Posterior vena cava (tissue), 2 donors: ENCODE data around the gene C15orf61. TPM values are rescaled to one million over a fixed set of nuclear protein-coding genes. Genes with fewer than 3 reads are reported as not detected.

Source experiments
- DNase-seq: peaks from one replicate; pipeline ENCODE4 v3.0.0-alpha.2; 2020; ENCODE audit warnings: low spot score
- intact Hi-C, 2 donors: fragments of 100-400 bp; cut with DNase I; formaldehyde crosslinking; loops; one replicate each; pipeline versions ENCODE4 v1.14.1 to v1.14.2; 2022 to 2023
- long read RNA-seq, 2 donors: library from polyadenylated mRNA; unstranded; transcript quantifications; one replicate each; pipeline ENCODE4 v2.0.0, GENCODE V29; 2020 to 2021
- total RNA-seq, 2 donors: library from RNA; stranded (reverse); fragmentation: NEBNext Ultra II Directional; extraction: Animal tissue kit (Norgen Biotek cat#: 25700); gene quantifications; one replicate each; pipeline ENCODE4 v1.2.1, GENCODE V29; 2021
- donor health status: DM: yes; HTN: yes; CAD: no.
- donor health status: DM: yes; HTN: yes; CAD: no.

Gene C15orf61
- 1 to 10 TPM; 5.2 TPM for total RNA-seq
- long read RNA-seq, donor 1, full-length matches to known transcripts, result 1 of 2 reads
- long read RNA-seq, donor 1, partial matches to known transcripts, result 0 of 2 reads
- long read RNA-seq, donor 1, other reads (novel, unspliced or antisense), result 1 of 2 reads
- long read RNA-seq, donor 2, full-length matches to known transcripts, result 2 of 4 reads
- long read RNA-seq, donor 2, partial matches to known transcripts, result 0 of 4 reads
- long read RNA-seq, donor 2, other reads (novel, unspliced or antisense), result 2 of 4 reads

DNA sequence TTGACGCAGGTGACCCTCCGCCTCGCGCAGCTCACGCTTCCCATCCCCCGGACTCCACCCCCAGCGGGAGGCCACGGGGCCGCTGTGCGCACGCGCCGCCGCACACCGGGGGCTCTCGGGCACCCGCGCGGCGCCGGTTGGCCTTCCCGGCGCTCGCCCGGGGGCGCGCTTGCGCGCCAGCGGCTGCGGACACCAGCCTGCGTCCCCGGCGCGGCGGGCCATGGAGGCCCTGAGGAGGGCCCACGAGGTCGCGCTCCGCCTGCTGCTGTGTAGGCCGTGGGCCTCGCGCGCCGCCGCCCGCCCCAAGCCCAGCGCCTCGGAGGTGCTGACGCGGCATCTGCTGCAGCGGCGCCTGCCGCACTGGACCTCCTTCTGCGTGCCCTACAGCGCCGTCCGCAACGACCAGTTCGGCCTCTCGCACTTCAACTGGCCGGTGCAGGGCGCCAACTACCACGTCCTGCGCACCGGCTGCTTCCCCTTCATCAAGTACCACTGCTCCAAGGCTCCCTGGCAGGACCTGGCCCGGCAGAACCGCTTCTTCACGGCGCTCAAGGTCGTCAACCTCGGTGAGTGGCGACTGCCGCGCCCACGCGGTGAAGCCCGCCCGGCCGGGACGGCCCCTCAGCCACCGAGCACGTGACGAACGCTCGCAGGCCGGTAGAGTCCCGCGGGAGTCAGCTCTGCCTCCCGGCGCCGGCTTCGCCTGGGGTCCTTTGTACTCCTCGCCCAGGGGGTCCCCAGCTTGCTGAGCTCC, at the start of gene C15orf61:
Gene C15orf61, plus strand, starts transcription at position 103 of the 754 bp plus-strand sequence. Its CDS starts 118 bp downstream, at position 221.
- intact Hi-C loops, result no loop called here

DNA sequence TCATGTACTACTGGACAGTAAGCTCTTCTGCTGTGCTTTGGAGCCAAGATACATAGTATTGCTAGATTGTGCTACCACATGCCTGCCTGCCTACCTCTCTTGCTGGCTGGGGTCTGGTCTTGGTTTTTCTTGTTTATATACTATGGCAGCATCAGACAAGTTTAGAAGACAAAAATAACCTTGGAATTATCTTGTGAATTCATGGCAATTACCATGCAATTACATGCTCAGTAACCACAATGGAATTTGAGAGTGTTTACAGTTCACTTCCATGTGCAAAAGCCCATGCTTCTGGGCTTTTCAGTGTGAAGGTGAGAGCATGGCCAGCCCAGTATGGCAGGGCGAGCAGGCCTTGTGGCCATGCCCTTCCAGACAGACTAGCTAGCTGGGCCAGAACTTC, 48.0 kb upstream of the C15orf61 start:
- DNase-seq, result no peak
- intact Hi-C loops, result no loop called here

More for the DNA sequence above, at the start of gene C15orf61:
- DNase-seq, result peak; percentile 94

DNA sequence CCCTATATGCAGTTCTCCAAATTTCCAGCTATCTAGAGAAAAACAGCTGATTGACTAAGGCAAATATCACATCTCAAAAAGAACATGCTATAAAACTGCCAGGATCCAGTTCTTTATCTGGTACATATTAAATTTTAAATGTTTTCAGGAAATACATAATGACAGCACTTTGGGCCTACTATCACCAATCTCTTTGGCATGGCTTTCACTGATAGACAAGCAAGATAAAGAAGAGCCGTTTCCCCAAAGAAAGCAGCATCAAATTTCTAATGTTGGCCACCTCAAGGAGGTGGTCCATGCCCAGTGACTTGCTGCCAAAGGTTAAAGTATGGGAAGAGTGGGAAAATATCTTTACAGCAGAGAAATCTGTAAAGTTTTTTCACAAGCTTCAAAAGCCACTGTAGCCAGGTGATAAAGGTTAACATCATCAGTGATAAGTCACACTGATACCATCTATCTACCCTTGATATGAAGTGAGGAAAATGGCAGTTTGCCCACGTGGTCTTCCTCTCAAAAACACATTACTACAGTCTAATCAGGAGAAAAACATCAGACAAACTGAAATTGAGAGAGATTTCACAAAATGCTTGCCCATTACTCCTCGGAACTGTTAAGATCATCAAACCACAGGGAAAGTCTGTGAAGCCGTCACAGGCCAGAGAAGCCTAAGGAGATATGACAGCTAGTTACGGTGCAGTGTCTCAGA, 46.4 kb upstream of the C15orf61 start:
- intact Hi-C loops, result loop anchor here in 1 of 2 donors (1.0 kb wide), 1 partner anchor 15 kb away; no protein-coding TSS in a partner anchor
- no peak for DNase-seq

DNA sequence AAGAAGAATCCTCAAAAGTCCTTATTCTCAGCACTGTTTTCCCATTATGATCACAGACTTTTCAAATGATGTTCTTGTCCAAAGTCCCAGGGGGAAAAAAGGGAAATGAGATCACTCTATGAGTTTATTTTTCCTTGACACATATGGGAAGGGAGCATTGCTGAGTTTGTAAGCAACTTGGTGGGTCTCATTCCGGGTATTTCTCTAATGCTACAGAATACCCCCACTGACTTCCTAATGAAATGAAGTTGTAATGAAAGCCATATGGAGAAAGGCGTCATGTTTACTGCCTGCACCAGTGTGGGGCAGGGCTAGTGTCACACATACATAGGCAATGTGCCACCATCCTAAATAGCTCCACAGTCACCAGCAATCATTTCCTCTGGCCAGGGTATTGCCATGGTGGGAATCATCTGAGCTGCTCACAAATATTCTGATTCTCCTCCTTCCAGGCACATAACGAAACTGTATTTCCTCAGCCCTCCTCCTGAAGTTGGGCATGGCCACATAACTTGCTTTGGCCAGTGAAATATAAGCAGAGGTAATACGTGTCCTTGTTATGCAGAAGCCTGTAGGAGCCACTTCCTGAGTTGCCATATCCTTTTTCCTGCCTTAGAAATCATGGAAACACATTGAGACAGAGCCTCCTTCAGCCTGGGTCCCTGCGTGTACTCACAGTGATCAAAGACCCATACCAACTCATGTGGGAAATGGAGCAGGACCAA, 41.0 kb upstream of the C15orf61 start:
- intact Hi-C loops, result no loop called here
- no peak for DNase-seq

DNA sequence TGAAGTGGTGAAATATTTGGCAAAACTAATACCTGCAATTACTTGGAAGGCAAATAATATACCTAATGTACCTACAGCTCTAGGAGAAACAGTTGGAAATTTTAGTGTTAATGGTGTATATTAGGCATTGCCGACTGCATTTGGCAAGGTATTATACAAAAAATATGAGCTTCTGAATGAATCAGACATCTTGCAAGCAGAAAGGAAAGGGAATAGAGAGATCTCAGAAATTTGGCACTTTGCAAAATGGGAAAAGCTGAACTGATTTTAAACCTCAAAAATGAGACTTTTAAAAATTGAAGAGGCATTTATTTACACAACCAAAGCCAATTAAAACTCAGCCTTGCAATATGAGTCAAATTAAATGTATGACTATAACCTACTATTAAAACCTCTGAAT, 40.2 kb upstream of the C15orf61 start:
- intact Hi-C loops, result no loop called here
- DNase-seq, result no peak

DNA sequence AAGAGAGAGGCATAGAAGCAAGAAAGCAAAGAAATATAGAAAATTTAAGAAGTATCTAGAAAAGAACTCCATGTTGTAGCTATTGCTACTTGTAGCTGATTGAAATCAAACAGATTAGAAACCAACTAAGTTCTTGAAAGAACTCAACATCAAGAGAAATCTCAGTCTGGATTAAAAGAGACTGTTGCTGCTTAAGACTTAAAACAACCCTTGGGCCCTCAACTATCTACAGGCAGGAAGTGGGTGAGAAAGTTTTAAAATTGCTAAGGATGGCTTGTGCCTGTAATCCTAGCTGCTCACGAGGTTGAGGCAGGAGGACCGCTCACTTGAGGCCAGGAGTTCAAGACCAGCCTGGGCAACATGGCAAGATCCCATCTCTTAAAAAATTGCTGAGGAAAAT, 39.3 kb upstream of the C15orf61 start:
- no peak for DNase-seq
- intact Hi-C loops, result no loop called here

DNA sequence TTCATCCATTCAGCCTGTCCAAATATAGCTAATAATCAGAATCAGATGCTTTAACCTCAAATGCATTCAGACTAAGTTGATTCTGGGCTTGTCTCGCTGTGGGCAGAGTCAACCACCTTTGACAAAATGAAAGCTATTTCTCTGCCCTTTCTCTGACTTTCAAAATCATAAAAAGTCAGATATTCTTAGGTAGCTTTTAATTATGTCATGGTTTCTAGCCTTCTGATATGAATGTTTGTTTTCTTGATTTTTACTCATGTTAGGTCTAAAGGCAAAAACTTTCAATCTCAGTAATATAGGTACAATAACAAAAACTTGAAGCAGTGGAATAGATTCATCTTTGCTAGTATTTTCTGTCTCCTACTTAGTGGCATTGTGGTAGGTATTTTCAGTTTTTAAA, 25.3 kb upstream of the C15orf61 start:
- DNase-seq, result no peak
- intact Hi-C loops, result loop anchor here in 1 of 2 donors (10.0 kb wide), 1 partner anchor 339 kb away; no protein-coding TSS in a partner anchor

DNA sequence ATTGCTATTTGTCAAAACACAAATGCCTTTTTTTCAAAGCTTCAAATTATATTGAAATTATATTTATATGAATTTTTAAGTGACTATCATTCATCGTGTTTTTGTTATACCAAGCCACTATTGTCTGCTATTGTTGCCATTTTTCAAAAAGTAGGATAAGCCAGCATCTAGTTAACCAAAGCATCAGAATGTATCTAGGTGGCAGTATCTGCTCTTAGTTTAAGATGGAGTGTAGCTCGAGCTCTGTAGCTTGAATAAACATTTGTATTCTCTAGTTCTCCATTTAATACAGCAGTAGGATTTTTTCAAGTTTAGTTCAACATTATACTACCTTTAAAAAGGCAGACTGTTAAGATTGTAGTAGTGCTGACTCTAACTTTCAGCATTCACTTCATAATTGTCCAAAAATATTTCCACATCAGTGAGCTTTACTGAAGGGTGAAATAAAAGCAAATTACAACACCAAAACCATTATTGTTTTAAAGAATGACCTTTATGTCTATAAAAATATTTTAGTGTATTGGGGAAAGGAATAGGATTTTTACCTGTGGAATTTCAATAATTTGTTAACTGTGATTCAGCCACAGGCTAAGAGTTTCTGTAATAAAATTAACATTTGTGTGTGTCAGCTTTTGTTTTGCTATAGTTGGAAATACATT, 19.6 kb upstream of the C15orf61 start:
- DNase-seq, result no peak
- intact Hi-C loops, result no loop called here

DNA sequence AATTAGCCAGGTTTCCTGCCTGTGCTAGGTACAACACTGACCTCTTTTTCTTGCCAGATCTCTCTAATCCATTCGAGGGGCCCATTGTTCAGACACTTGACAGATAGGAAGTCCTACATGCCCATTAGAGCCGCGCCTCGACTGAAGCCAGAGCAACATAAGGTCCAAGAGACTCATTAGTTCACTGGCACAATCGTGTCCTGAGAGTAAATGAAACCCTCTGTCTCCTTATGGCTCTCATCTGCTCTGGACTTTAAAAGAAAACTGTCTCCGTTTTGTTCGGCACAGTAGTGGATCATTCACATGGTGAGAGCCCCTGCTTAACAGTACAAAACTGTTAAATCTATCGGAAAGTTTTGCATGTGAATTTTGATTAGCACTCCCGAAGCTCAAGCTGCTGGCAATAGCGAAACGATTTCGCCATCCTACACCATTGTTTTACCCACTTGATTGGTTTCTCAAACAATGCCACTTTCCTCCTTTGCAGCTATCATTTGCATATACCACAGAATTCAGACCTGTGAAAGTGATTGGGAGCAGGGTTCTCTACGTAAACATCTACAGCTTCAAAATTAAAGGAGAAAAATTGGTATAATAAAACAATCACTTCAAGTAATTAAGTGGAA, 19.0 kb upstream of the C15orf61 start:
- intact Hi-C loops, result no loop called here
- DNase-seq, result no peak

DNA sequence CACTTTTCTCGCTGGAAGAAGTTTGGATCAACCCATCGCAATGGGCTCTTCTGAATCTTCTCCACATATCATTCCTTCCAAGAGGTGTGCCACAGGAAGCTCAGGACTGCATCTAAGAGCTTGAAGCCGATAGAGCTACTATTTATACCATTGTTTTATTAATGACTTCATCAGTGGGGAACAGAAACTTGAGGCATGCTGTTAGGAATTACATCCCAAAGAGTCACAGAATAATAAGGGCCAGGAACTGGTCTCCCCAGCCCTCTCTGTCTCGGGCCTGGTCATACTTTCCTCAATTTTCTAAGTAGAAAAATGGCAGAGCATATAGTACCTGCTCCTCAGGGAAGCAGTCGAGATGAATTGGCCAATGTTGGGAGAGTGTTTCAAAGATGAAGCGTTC, 16.9 kb upstream of the C15orf61 start:
- intact Hi-C loops, result no loop called here
- DNase-seq, result no peak

DNA sequence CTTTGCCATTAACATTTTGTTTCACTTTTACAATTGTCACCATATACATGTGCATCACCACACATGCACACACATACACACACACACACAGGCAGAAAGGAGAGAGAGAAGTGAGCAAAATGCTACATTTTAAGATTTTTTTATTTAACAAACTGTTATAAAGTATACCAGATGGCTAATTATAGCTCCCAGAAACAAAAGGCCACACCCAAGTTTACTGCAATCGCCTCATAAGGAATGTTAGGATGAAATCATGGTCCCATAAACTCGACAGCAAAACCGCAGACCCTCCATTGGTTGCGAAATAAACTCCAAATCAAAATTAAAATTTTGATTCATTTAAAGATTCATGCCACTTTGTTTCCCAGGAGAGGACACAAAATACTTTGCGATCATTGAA, 16.1 kb upstream of the C15orf61 start:
- no peak for DNase-seq
- intact Hi-C loops, result no loop called here

DNA sequence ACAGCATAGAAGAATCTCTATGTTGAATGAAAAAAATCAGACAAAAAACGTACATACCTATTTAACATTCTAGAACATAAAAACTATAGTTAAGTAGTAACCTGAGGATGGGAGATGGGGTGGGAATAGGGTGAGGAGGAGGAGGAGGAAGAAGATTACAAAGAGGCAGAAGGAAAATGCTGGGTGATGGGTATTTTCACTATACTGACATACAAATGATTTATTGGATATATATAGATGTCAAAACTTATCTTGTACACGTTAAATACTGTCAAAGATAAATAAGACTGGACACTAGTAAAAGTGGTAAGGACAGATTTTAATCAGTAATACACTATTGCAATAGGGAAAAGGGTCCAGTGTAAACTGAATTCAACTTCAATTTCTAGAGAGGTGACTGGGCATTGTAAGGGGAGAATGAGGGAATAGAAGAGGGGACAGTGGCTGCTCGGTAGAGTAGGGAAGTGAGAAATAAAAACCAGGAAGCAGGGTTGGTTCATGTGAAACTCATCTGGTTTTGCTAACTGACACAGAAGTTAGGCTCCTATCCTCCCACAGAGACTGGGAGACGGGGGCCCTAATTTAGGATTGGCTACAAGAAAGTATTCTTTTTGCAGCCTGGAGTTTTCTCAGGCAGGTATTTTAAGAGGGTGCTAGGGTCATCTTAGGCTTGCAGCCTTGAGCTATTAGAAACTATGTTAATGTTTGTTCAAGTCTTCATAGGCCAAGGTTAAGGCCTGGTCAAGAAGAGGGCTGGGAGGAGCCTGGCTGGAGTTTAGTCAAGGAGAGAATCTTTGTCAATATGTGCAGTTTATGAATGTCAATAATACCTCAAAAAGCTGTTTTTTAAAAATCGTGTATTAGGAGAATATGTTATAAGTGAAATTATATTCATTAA, 15.0 kb upstream of the C15orf61 start:
- no peak for DNase-seq
- intact Hi-C loops, result no loop called here

DNA sequence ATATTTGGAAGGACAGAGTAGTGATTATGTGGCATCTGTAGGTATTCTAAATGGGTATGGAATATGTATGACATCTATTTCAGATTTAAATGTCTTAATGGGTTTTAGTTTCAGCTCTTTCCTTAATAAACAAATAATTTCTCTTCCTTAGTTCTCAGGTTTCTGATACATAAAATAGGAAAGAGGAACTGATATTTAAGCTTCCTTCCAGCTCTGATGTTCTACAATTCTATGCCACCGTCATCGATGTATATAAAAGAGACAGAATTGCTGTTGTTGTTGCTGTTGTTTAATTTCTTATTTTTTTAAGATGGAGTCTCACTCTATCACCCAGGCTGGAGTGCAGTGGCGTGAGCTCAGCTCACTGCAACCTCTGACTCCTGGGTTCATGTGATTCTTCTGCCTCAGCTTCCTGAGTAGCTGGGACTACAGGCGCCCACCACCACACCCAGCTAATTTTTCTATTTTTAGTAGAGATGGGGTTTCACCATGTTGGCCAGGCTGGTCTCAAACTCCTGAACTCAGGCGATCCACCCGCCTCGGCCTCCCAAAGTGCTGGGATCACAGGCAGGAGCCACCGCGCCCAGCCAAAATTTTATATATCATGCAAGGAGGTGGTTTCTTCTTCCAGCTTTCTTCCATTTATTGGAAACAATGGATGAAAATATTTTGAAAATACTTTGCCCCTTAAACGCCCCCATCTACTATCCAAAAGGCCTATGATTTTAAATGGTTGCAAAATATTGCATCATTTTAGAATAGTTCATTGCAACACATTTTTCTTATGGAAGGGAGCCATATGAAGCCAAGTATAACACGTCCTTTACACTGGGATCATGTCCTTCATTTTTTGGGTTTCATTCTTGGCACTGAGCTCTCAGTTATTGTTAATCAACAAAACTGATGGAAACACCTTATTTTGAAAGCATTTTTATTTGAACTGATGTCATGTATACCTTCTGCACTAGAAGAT, 13.9 kb upstream of the C15orf61 start:
- no peak for DNase-seq
- intact Hi-C loops, result no loop called here

DNA sequence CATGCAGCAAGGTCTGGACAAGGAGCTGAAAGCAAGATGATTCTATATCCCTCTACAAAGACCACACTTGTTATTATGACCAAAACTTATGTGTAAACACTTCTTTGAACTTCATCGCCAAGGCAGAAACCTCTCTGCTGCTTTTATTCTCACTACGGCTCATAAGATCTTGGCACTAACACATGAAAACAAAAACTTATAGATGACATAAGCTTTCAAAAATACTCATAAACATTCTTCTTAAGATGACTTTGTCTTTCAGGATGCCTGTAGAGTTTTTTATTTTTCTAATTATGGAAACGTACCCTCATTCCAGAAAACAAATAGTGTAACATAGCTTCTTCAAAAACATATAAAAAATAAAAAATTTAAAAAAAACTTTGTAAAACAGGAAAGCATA, 12.5 kb upstream of the C15orf61 start:
- DNase-seq, result no peak
- intact Hi-C loops, result no loop called here

DNA sequence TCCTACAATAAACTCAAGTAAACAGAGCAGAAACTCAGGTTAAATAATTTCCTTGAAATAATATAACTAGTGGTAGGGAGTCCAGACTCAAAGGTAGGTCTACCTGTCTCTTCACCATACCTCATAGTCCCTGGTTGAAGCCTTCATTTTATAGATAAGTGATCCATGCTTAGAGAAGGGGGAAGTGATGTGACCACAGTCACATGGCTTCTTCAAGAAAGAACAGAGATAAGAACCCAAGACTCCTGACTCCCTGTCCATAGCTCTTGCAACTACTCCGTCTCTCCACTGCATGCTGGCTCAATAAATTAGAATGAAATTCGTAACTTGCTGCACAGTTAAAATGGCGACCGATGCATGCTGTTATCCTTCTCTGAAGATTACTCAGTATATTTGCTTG, 11.0 kb upstream of the C15orf61 start:
- intact Hi-C loops, result no loop called here
- DNase-seq, result no peak

DNA sequence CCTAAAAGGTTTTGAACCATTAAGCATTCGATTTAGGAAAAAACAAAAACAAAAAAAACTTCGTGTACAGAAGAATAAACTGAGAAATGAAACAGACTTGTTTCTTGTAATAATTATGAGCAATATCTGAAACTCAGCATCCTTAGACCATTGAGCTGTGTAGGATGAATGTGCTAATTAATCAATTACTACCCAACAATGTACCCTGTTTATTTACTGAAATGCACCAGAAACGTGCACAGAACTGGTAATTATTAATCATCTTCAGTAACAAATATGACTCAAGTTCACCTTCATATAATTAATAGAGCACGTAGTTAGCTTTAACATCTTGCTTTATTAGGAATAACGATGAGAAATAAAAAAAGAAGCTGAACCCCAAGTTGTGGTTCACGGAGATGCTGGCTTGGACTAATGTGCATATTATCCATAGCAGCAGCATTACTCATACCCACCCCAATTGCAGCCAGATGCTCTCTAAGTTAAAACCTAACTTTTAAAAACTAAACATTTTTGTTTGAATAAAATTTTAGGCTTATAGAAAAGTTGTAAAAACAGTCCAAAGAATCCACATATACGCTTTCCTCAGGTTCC, 10.2 kb upstream of the C15orf61 start:
- intact Hi-C loops, result no loop called here
- DNase-seq, result no peak
